WTC11 (cell line): ENCODE measurements around the gene LONP2. TPM values are rescaled to one million over a fixed set of nuclear protein-coding genes. Genes with fewer than 3 reads are reported as not detected.

Experiments used
- ATAC-seq: fragments of 200-7000 bp; cut with Tn5 transposase; 2 replicates; pipeline ENCODE4 v1.10.0; 2021; ENCODE audit warnings: mild to moderate bottlenecking, moderate library complexity
- CTCF ChIA-PET: fragments of 300-600 bp; sonication (Branson Sonifier 250); formaldehyde crosslinking; loops from one replicate; lab custom pipeline; 2021; ENCODE audit warnings: antibody characterized with exemption; lab: Charles Lee
- POLR2A ChIA-PET: fragments of 350-600 bp; sonication (Branson Sonifier 250); formaldehyde crosslinking; loops from one replicate; lab custom pipeline; 2021; ENCODE audit warnings: antibody characterized with exemption; lab: Charles Lee
- DNase-seq: peaks from one replicate; pipeline ENCODE4 v3.0.0; 2021; ENCODE audit warnings: low spot score
- H3K27ac Mint-ChIP-seq: 2 replicates; pipeline ENCODE4 v1.8.0; 2021; ENCODE audit warnings: mixed read lengths
- H3K27me3 Mint-ChIP-seq: 2 replicates; pipeline ENCODE4 v1.8.0; 2021; ENCODE audit warnings: low read depth, mild to moderate bottlenecking, moderate library complexity, mixed read lengths
- H3K36me3 Mint-ChIP-seq: 2 replicates; pipeline ENCODE4 v1.8.0; 2021; ENCODE audit warnings: mixed read lengths
- H3K4me1 Mint-ChIP-seq: 2 replicates; pipeline ENCODE4 v1.8.0; 2022; ENCODE audit warnings: mixed read lengths
- H3K4me3 Mint-ChIP-seq: 2 replicates; pipeline ENCODE4 v1.8.0; 2021; ENCODE audit warnings: mild to moderate bottlenecking, moderate library complexity, mixed read lengths
- H3K9me3 Mint-ChIP-seq: 2 replicates; pipeline ENCODE4 v1.8.0; 2021; ENCODE audit warnings: mixed read lengths
- EMX1 ChIP-seq: fragments of 250-450 bp; sonication (Bioruptor Pico); IDR thresholded peaks from 2 replicates; pipeline ENCODE4 v1.8.0; 2021; ENCODE audit warnings: mild to moderate bottlenecking
- ERG ChIP-seq: fragments of 250-450 bp; sonication (Bioruptor Pico); IDR thresholded peaks from 2 replicates; pipeline ENCODE4 v1.8.0; 2021; ENCODE audit warnings: mild to moderate bottlenecking
- FOXP4 ChIP-seq: sonication (generic); formaldehyde crosslinking; IDR thresholded peaks from 2 replicates; pipeline ENCODE4 v1.8.0; 2022; ENCODE audit warnings: mild to moderate bottlenecking, missing genetic modification reagents
- GTF2I ChIP-seq: fragments of 250-450 bp; sonication (Bioruptor Pico); conservative IDR thresholded peaks from 2 replicates; pipeline ENCODE4 v1.4.0; 2021; ENCODE audit warnings: mild to moderate bottlenecking
- IRF1 ChIP-seq: sonication (generic); formaldehyde crosslinking; IDR thresholded peaks from 2 replicates; pipeline ENCODE4 v1.8.0; 2023; ENCODE audit warnings: missing genetic modification reagents
- MAX ChIP-seq: sonication (generic); formaldehyde crosslinking; IDR thresholded peaks from 2 replicates; pipeline ENCODE4 v1.8.0; 2022; ENCODE audit warnings: mild to moderate bottlenecking, missing genetic modification reagents
- MYBL2 ChIP-seq: sonication (generic); formaldehyde crosslinking; IDR thresholded peaks from 2 replicates; pipeline ENCODE4 v1.8.1; 2023; ENCODE audit warnings: mild to moderate bottlenecking, moderate library complexity, missing genetic modification reagents
- NR1H2 ChIP-seq: sonication (generic); formaldehyde crosslinking; IDR thresholded peaks from 2 replicates; pipeline ENCODE4 v1.9.0; 2021; ENCODE audit warnings: mild to moderate bottlenecking, moderate library complexity, missing genetic modification reagents
- SOX15 ChIP-seq: fragments of 250-450 bp; sonication (Bioruptor Pico); IDR thresholded peaks from 2 replicates; pipeline ENCODE4 v1.9.0; 2021; ENCODE audit warnings: mild to moderate bottlenecking
- STAT6 ChIP-seq: sonication (generic); formaldehyde crosslinking; conservative IDR thresholded peaks from 2 replicates; pipeline ENCODE4 v1.8.1; 2023; ENCODE audit warnings: mild to moderate bottlenecking, low read depth, missing genetic modification reagents, moderate library complexity
- ZNF121 ChIP-seq: sonication (generic); formaldehyde crosslinking; IDR thresholded peaks from 2 replicates; pipeline ENCODE4 v1.8.0; 2023; ENCODE audit warnings: missing genetic modification reagents
- ZNF232 ChIP-seq: sonication (generic); formaldehyde crosslinking; IDR thresholded peaks from 2 replicates; pipeline ENCODE4 v1.8.0; 2022; ENCODE audit warnings: mild to moderate bottlenecking, missing genetic modification reagents
- total RNA-seq: library from RNA; stranded (reverse); gene quantifications from 3 replicates; pipeline ENCODE4 v1.2.3, GENCODE V29; 2021

LONP2 gene
- total RNA-seq, 1 experiment from 2014 or later: 28.4 TPM

- ChIA-PET CTCF (interaction anchor here (0.9 to 1.8 kb wide), 2 partner anchors 9 to 13 kb away, joined by 4 to 6 read pairs; no protein-coding TSS in a partner anchor), POLR2A (interaction anchor here (1.3 kb wide), 1 partner anchor 29 kb away, joined by 3 read pairs; the partner anchor contains the start of gene SIAH1)
- no peaks in the 10 kb centered on the region for H3K27me3 Mint-ChIP-seq
- H3K27ac Mint-ChIP-seq: 0 out of 2 replicates have a peak overlapping the region, but pooled peaks have one; percentile 1
- TF ChIP-seq SOX15 (CRISPR knock-in tag): no peak
- TF ChIP-seq EMX1 (CRISPR knock-in tag): no peak
- no peak for TF ChIP-seq ERG (CRISPR knock-in tag)
- no peak for TF ChIP-seq GTF2I (CRISPR knock-in tag)
- no peak for TF ChIP-seq IRF1 (CRISPR knock-in tag)
- no peak for TF ChIP-seq STAT6 (CRISPR knock-in tag)
- peaks cover 5% of the 10 kb centered on the region for H3K4me1 Mint-ChIP-seq
- DNase-seq (no peak), ATAC-seq (no peak)
- H3K4me3 Mint-ChIP-seq: no peak overlapping the region
- no peaks in the 10 kb centered on the region for H3K9me3 Mint-ChIP-seq
- H3K36me3 Mint-ChIP-seq: peaks cover 20% of the 10 kb centered on the region
These were observed 112.7 kb downstream of the LONP2 start for GRCh38 chr16:48356633-48357376.

- H3K27ac Mint-ChIP-seq: no peak overlapping the region
- ChIA-PET POLR2A (interaction anchor here (0.6 kb wide), 1 partner anchor 156 kb away, joined by 3 read pairs; no protein-coding TSS in a partner anchor), CTCF (no interaction called here)
- TF ChIP-seq ZNF121 (CRISPR knock-in tag): peak; percentile 83
- TF ChIP-seq FOXP4 (CRISPR knock-in tag): no peak
- ATAC-seq (no peak), DNase-seq (no peak)
- no peaks in the 10 kb centered on the region for H3K9me3 Mint-ChIP-seq
- H3K36me3 Mint-ChIP-seq: peaks cover 19% of the 10 kb centered on the region
- H3K4me3 Mint-ChIP-seq: no peak overlapping the region
- no peaks in the 10 kb centered on the region for H3K27me3 Mint-ChIP-seq
- peaks cover 16% of the 10 kb centered on the region for H3K4me1 Mint-ChIP-seq
These were observed 114.3 kb downstream of the LONP2 start for GRCh38 chr16:48358419-48358818.

GRCh38 chr16:48359983-48360382 lies 115.9 kb downstream of the LONP2 start:
- DNase-seq: no peak
- ChIA-PET POLR2A (interaction anchor here (1.0 kb wide), 1 partner anchor 20 kb away, joined by 4 read pairs; no protein-coding TSS in a partner anchor), CTCF (no interaction called here)
- Mint-ChIP-seq H3K36me3 (peaks cover 10% of the 10 kb centered on the region), H3K27me3 (no peaks in the 10 kb centered on the region), H3K4me3 (no peak overlapping the region), H3K9me3 (no peaks in the 10 kb centered on the region), H3K4me1 (peaks cover 25% of the 10 kb centered on the region), H3K27ac (no peak overlapping the region)
- no peak for ATAC-seq
- TF ChIP-seq MAX (no peak), ZNF121 (CRISPR knock-in tag) (no peak), FOXP4 (CRISPR knock-in tag) (no peak), MYBL2 (no peak), NR1H2 (no peak), ZNF232 (CRISPR knock-in tag) (no peak)
